ENCODE data around the gene INS. TPM values are rescaled to one million over a fixed set of nuclear protein-coding genes. Genes with fewer than 3 reads are reported as not detected.
A peak's percentile ranks its signal among the peaks of the same experiment; 100 is the strongest.

INS gene
- total and polyA plus RNA-seq, 2 of the 4 experiments (the other 2 are of a cell fraction) = not detected

DNA sequence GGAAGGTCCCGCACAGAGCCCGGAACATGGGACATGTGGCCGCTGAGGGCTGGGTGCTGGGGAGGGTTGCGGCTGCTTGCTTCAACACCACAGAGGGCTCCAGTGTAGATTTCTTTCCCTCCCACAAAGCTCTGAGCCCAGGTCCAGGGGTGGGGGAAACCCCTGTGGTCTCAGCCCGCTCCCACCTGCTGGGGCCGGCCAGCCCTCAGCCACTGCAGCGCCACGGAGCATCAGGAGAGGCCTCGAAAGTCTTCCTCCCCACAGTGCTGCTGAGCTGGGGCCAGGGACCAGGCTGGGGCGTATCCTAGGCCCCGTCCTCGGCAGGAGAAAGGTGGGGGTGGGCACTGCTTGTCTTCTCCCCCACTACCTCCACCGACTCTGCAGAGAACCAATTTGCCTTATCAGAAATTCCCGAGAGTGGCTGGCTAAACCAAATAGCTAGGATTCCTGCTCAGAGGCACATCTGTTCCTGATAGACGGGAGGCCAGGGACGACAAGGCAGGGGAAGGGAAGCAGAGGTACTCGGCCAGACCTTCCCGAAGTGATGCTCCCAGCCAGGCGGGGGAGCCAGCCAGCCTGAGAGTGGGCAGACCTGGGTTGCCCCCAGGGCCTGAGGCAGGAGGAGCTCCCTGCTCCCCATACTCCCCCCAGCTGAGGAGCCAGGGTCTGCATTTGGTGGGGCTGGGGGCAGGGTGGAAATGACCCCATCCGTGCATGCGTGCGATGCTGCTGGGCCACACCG is 40.5 kb downstream of the INS start:
- ChIA-PET POLR2A (ENCODE audit: unreplicated experiment) (no interaction called here), CTCF (interaction anchor here (0.6 kb wide), 1 partner anchor 32 kb away, joined by 3 read pairs; no protein-coding TSS in a partner anchor)
- H3K9me1 ChIP-seq (ENCODE audit: insufficient read depth, low read length) = no peaks in the 10 kb centered on the region
- peaks cover 21% of the 10 kb centered on the region for H3K27me3 ChIP-seq (ENCODE audit: control insufficient read depth, insufficient read depth, low read length)
- no peak overlapping the region for H4K91ac ChIP-seq (ENCODE audit: insufficient read depth, low read depth, low read length)
- TF ChIP-seq SMC3 (IDR thresholded peaks at IDR 0.05; ENCODE audit: low read depth, low read length) (no peak), MXI1 (IDR thresholded peaks at IDR 0.05; ENCODE audit: borderline replicate concordance, low read depth, low read length) (no peak), RCOR1 (IDR thresholded peaks at IDR 0.05; ENCODE audit: insufficient replicate concordance, low read length) (no peak), ELK1 (IDR thresholded peaks at IDR 0.05; ENCODE audit: borderline replicate concordance, low read depth, low read length) (no peak), CHD1 (IDR thresholded peaks at IDR 0.05; ENCODE audit: low read depth, low read length) (no peak), FOS (IDR thresholded peaks at IDR 0.05; ENCODE audit: low read depth, low read length) (no peak), CEBPB (IDR thresholded peaks at IDR 0.05; ENCODE audit: low read depth, low read length) (no peak), POLR2A (IDR thresholded peaks at IDR 0.05; ENCODE audit: low read depth, low read length) (no peak), BHLHE40 (IDR thresholded peaks at IDR 0.05; ENCODE audit: low read depth, low read length) (no peak), RAD21 (IDR thresholded peaks at IDR 0.05; ENCODE audit: low read length) (no peak), MAFK (IDR thresholded peaks at IDR 0.05; ENCODE audit: low read depth, low read length) (no peak), NFE2L2 (IDR thresholded peaks at IDR 0.05; ENCODE audit: low read depth, low read length) (no peak)
- TF ChIP-seq, protein P1, sequence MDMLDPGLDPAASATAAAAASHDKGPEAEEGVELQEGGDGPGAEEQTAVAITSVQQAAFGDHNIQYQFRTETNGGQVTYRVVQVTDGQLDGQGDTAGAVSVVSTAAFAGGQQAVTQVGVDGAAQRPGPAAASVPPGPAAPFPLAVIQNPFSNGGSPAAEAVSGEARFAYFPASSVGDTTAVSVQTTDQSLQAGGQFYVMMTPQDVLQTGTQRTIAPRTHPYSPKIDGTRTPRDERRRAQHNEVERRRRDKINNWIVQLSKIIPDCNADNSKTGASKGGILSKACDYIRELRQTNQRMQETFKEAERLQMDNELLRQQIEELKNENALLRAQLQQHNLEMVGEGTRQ (IDR thresholded peaks at IDR 0.05; ENCODE audit: low read depth, low read length) = no peak
- TF ChIP-seq, protein P2, sequence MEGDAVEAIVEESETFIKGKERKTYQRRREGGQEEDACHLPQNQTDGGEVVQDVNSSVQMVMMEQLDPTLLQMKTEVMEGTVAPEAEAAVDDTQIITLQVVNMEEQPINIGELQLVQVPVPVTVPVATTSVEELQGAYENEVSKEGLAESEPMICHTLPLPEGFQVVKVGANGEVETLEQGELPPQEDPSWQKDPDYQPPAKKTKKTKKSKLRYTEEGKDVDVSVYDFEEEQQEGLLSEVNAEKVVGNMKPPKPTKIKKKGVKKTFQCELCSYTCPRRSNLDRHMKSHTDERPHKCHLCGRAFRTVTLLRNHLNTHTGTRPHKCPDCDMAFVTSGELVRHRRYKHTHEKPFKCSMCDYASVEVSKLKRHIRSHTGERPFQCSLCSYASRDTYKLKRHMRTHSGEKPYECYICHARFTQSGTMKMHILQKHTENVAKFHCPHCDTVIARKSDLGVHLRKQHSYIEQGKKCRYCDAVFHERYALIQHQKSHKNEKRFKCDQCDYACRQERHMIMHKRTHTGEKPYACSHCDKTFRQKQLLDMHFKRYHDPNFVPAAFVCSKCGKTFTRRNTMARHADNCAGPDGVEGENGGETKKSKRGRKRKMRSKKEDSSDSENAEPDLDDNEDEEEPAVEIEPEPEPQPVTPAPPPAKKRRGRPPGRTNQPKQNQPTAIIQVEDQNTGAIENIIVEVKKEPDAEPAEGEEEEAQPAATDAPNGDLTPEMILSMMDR (conservative IDR thresholded peaks at IDR 0.05; ENCODE audit: low read depth, low read length) = no peak
- H2BK120ac ChIP-seq (ENCODE audit: low read depth, low read length) = no peak overlapping the region
- in situ Hi-C loops (cut with MboI; ENCODE audit: low sequenced_read_pairs) = no loop called here
- no peaks in the 10 kb centered on the region for H3K79me1 ChIP-seq (ENCODE audit: low read depth in 1 of 2, low read length in 2 of 2)
- no peak overlapping the region for H3K27ac ChIP-seq (ENCODE audit: insufficient read depth, low read length)
- H3K4ac ChIP-seq (ENCODE audit: low read depth, low read length) = no peak overlapping the region
- peaks cover 14% of the 10 kb centered on the region for H3K9me3 ChIP-seq (ENCODE audit: control insufficient read depth, insufficient read depth, low read length)
- no peak overlapping the region for H4K5ac ChIP-seq (ENCODE audit: low read depth, low read length)
- H3K18ac ChIP-seq (ENCODE audit: low read depth, low read length) = no peak overlapping the region
- DNase-seq (no peak), ATAC-seq (ENCODE audit: low read depth) (peak; percentile 21; the same call in 1 of the 2 replicates)
- no peak overlapping the region for H3K56ac ChIP-seq (ENCODE audit: extremely low read depth, insufficient read depth, low read length)
- peak overlapping the region; percentile 67 for H2AFZ ChIP-seq (replicated peaks; ENCODE audit: low read length, poor library complexity)
- BruUV-seq (replicated peaks) = no TSS peak
- no peak overlapping the region for H3K4me3 ChIP-seq (ENCODE audit: insufficient read depth, low read depth, low read length)
- no peak overlapping the region for H2AK9ac ChIP-seq (replicated peaks; ENCODE audit: low read depth, low read length, poor library complexity)
- dilution Hi-C loops (cut with HindIII; ENCODE audit: low sequenced_read_pairs, unreplicated experiment) = no loop called here
- no peak overlapping the region for H3K14ac ChIP-seq (replicated peaks; ENCODE audit: low read depth, low read length)
- H3K23ac ChIP-seq (ENCODE audit: low read depth, low read length) = no peak overlapping the region
- WGBS, 2 experiments (ENCODE audit: extremely low coverage in 2 of 2, insufficient read length in 1 of 2) = 83% methylated on average over 1 of the region's 23 CpGs; no CpG with 5 or more reads in 1 of the 2 experiments
- no peaks in the 10 kb centered on the region for H4K20me1 ChIP-seq (ENCODE audit: insufficient read depth, low read length)
- H2BK5ac ChIP-seq (ENCODE audit: low read depth, low read length, poor library complexity, severe bottlenecking) = no peak overlapping the region
- no peaks in the 10 kb centered on the region for H3K36me3 ChIP-seq (ENCODE audit: control insufficient read depth, insufficient read depth, low read length)
- no peak overlapping the region for H2BK20ac ChIP-seq (ENCODE audit: low read depth, low read length)
- no peak overlapping the region for H3K4me2 ChIP-seq (ENCODE audit: low read depth, low read length)
- H3K4me1 ChIP-seq (ENCODE audit: control insufficient read depth, insufficient read depth, low read length) = peaks cover 11% of the 10 kb centered on the region
- no peak overlapping the region for H2BK15ac ChIP-seq (ENCODE audit: low read depth, low read length)
- intact Hi-C loops (cut with micrococcal nuclease) = loop anchor here (5.0 kb wide), 1 partner anchor 43 kb away; no protein-coding TSS in a partner anchor
- H4K8ac ChIP-seq (ENCODE audit: low read depth in 2 of 2, low read length in 2 of 2) = no peak overlapping the region
- no peak overlapping the region for H3K9ac ChIP-seq (ENCODE audit: low read depth, low read length)
- no peak overlapping the region for H2AK5ac ChIP-seq (ENCODE audit: low read depth, low read length)

Data from IMR-90 (cell line).